ENCODE measurements around the gene ACAD11. TPM values are rescaled to one million over a fixed set of nuclear protein-coding genes. Genes with fewer than 3 reads are reported as not detected.

The ACAD11 gene
- total RNA-seq, 1 experiment from 2014 or later: 15.4 TPM

DNA sequence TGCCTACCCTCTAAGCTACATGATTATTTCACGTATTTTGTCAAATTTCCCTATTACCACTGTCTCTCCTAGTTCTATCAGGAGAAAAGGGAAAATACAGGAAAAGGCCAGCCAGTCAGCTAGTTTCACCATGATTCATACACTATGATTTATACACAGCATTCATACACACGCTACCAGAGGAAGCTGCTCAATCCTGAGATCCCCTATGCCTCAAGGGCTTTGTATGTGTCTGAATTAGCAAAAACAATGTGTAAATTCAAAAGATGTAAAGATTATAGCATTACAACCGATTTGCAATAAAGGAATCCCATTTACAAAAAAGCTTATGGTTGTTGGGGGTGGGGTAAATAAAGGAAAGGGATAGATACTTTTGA, 65.7 kb downstream of the ACAD11 start:
- ATAC-seq (peak; percentile 76), DNase-seq (ENCODE audit: low read depth, low spot score) (peak; percentile 8)
- Histone ChIP-seq H3K27me3 (ENCODE audit: control insufficient read depth, insufficient read depth, low read length) (no peaks in the 10 kb centered on the region), H3K9me3 (ENCODE audit: control insufficient read depth, insufficient read depth, low read depth, low read length) (no peaks in the 10 kb centered on the region), H3K4me3 (ENCODE audit: low read depth in 2 of 2, low read length in 2 of 2) (no peak overlapping the region), H3K4me1 (ENCODE audit: control insufficient read depth, insufficient read depth, low read length) (no peaks in the 10 kb centered on the region), H3K27ac (ENCODE audit: low read length) (no peak overlapping the region), H3K36me3 (ENCODE audit: control insufficient read depth, insufficient read depth, low read length) (no peaks in the 10 kb centered on the region)
- in situ Hi-C loops (cut with HindIII; ENCODE audit: low pct_unique_long_range_greater_than_20kb, low sequenced_read_pairs): no loop called here
- ChIA-PET POLR2A (no interaction called here), CTCF (no interaction called here)
- BruUV-seq (replicated peaks): no TSS peak
- intact Hi-C loops (cut with micrococcal nuclease; ENCODE audit: unreplicated experiment): no loop called here
- TF ChIP-seq, protein P1, sequence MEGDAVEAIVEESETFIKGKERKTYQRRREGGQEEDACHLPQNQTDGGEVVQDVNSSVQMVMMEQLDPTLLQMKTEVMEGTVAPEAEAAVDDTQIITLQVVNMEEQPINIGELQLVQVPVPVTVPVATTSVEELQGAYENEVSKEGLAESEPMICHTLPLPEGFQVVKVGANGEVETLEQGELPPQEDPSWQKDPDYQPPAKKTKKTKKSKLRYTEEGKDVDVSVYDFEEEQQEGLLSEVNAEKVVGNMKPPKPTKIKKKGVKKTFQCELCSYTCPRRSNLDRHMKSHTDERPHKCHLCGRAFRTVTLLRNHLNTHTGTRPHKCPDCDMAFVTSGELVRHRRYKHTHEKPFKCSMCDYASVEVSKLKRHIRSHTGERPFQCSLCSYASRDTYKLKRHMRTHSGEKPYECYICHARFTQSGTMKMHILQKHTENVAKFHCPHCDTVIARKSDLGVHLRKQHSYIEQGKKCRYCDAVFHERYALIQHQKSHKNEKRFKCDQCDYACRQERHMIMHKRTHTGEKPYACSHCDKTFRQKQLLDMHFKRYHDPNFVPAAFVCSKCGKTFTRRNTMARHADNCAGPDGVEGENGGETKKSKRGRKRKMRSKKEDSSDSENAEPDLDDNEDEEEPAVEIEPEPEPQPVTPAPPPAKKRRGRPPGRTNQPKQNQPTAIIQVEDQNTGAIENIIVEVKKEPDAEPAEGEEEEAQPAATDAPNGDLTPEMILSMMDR (IDR thresholded peaks at IDR 0.05): no peak
- TF ChIP-seq SIN3A (IDR thresholded peaks at IDR 0.05; ENCODE audit: borderline replicate concordance, insufficient read depth, low read depth, low read length) (no peak), POLR2AphosphoS5 (IDR thresholded peaks at IDR 0.05; ENCODE audit: low read depth, low read length) (no peak), TCF7L2 (IDR thresholded peaks at IDR 0.05; ENCODE audit: low read depth, low read length) (no peak)
- TF ChIP-seq, protein P2, sequence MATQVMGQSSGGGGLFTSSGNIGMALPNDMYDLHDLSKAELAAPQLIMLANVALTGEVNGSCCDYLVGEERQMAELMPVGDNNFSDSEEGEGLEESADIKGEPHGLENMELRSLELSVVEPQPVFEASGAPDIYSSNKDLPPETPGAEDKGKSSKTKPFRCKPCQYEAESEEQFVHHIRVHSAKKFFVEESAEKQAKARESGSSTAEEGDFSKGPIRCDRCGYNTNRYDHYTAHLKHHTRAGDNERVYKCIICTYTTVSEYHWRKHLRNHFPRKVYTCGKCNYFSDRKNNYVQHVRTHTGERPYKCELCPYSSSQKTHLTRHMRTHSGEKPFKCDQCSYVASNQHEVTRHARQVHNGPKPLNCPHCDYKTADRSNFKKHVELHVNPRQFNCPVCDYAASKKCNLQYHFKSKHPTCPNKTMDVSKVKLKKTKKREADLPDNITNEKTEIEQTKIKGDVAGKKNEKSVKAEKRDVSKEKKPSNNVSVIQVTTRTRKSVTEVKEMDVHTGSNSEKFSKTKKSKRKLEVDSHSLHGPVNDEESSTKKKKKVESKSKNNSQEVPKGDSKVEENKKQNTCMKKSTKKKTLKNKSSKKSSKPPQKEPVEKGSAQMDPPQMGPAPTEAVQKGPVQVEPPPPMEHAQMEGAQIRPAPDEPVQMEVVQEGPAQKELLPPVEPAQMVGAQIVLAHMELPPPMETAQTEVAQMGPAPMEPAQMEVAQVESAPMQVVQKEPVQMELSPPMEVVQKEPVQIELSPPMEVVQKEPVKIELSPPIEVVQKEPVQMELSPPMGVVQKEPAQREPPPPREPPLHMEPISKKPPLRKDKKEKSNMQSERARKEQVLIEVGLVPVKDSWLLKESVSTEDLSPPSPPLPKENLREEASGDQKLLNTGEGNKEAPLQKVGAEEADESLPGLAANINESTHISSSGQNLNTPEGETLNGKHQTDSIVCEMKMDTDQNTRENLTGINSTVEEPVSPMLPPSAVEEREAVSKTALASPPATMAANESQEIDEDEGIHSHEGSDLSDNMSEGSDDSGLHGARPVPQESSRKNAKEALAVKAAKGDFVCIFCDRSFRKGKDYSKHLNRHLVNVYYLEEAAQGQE (IDR thresholded peaks at IDR 0.05; ENCODE audit: insufficient read depth in 1 of 2, low read depth in 2 of 2, low read length in 1 of 2): no peak

DNA sequence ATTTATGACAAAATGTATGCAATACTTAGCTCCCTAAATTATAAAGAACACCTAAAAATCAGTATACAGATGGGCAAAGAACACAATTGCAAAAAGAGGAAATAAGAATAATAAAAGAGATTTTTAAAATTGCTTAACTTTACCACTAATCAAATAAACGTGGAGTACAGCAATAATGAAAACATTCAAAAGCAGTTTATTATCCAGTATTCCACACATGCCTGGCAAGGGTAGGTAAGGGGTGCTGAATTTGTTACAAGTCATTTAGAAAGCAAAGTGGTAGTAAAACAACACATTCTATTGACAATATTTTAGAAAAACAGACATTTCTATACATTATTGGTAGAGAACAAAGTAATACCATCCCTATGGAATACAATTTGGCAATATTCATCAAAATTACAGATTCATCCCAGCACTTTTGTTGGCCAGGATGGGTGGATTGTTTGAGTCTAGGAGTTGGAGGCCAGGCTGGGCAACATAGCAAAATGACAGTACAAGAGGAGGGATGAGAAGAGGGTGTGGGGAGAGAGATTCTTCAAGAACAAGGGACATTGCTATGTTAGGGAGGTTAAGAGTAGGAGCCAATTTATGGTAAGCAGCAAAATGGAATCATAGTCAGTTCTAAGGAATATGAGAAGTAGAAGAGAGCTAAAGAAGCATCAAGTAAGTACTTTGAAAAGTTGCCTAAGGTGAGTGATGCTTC, 66.2 kb downstream of the ACAD11 start:
- Histone ChIP-seq H3K4me3 (ENCODE audit: low read depth in 2 of 2, low read length in 2 of 2) (no peak overlapping the region), H3K27ac (ENCODE audit: low read length) (no peak overlapping the region), H3K4me1 (ENCODE audit: control insufficient read depth, insufficient read depth, low read length) (no peaks in the 10 kb centered on the region), H3K9me3 (ENCODE audit: control insufficient read depth, insufficient read depth, low read depth, low read length) (no peaks in the 10 kb centered on the region), H3K27me3 (ENCODE audit: control insufficient read depth, insufficient read depth, low read length) (no peaks in the 10 kb centered on the region), H3K36me3 (ENCODE audit: control insufficient read depth, insufficient read depth, low read length) (no peaks in the 10 kb centered on the region)
- DNase-seq (ENCODE audit: low read depth, low spot score) (no peak), ATAC-seq (peak; percentile 42; the same call in 1 of the 2 replicates)
- POLR2A ChIA-PET: no interaction called here
- no TSS peak for BruUV-seq (replicated peaks)
- CTCF ChIA-PET: no interaction called here
- intact Hi-C loops (cut with micrococcal nuclease; ENCODE audit: unreplicated experiment) (no loop called here), in situ Hi-C loops (cut with HindIII; ENCODE audit: low pct_unique_long_range_greater_than_20kb, low sequenced_read_pairs) (no loop called here)
- TF ChIP-seq SIN3A (IDR thresholded peaks at IDR 0.05; ENCODE audit: borderline replicate concordance, insufficient read depth, low read depth, low read length) (no peak), TCF7L2 (IDR thresholded peaks at IDR 0.05; ENCODE audit: low read depth, low read length) (no peak)
- TF ChIP-seq, protein P2 (IDR thresholded peaks at IDR 0.05; ENCODE audit: insufficient read depth in 1 of 2, low read depth in 2 of 2, low read length in 1 of 2): no peak
